H9 (cell line): ENCODE results near the gene GRID1. TPM values are rescaled to one million over a fixed set of nuclear protein-coding genes. Genes with fewer than 3 reads are reported as not detected.

ENCODE experiments used
- DNase-seq: peaks from one replicate; pipeline ENCODE4 v3.0.0-alpha.2; 2017
- H2AFZ ChIP-seq: one replicate; pipeline ENCODE4 v1.6.1; 2013; ENCODE audit warnings: mild to moderate bottlenecking, low read length, control low read depth, moderate library complexity
- H2AK5ac ChIP-seq: 2 replicates; pipeline ENCODE4 v1.6.1; 2013; ENCODE audit warnings: low read length, control low read depth, mixed read lengths; ENCODE audit not compliant: insufficient read length
- H2BK120ac ChIP-seq: one replicate; pipeline ENCODE4 v1.6.1; 2013; ENCODE audit warnings: low read depth, mild to moderate bottlenecking, low read length, control low read depth, inconsistent platforms; ENCODE audit not compliant: poor library complexity, severe bottlenecking
- H2BK12ac ChIP-seq: 2 replicates; pipeline ENCODE4 v1.6.1; 2013; ENCODE audit warnings: low read length, control low read depth, mixed read lengths, low read depth; ENCODE audit not compliant: insufficient read length
- H2BK15ac ChIP-seq: 2 replicates; pipeline ENCODE4 v1.6.1; 2013; ENCODE audit warnings: low read depth, low read length, control low read depth
- H2BK20ac ChIP-seq: one replicate; pipeline ENCODE4 v1.6.1; 2013; ENCODE audit warnings: low read depth, mild to moderate bottlenecking, low read length, control low read depth, inconsistent platforms; ENCODE audit not compliant: poor library complexity, severe bottlenecking
- H2BK5ac ChIP-seq: 2 replicates; pipeline ENCODE4 v1.6.1; 2013; ENCODE audit warnings: low read length, control low read depth, mixed read lengths; ENCODE audit not compliant: insufficient read length
- H3K14ac ChIP-seq: 2 replicates; pipeline ENCODE4 v1.6.1; 2013; ENCODE audit warnings: low read length, control low read depth; ENCODE audit not compliant: insufficient read depth
- H3K18ac ChIP-seq: 2 replicates; pipeline ENCODE4 v1.6.1; 2013; ENCODE audit warnings: low read depth, mild to moderate bottlenecking, mixed read lengths, low read length, control low read depth; ENCODE audit not compliant: insufficient read length
- H3K23ac ChIP-seq: 2 replicates; pipeline ENCODE4 v1.6.1; 2013; ENCODE audit warnings: low read length, control low read depth, mixed read lengths, low read depth; ENCODE audit not compliant: insufficient read length
- H3K23me2 ChIP-seq: 2 replicates; pipeline ENCODE4 v1.6.1; 2013; ENCODE audit warnings: low read depth, mild to moderate bottlenecking, mixed read lengths, low read length, control low read depth; ENCODE audit not compliant: insufficient read length, poor library complexity, severe bottlenecking
- H3K27ac ChIP-seq: 2 replicates; pipeline ENCODE4 v1.5.1; 2013; ENCODE audit warnings: low read length, control low read depth, mixed read lengths, low read depth; ENCODE audit not compliant: insufficient read length
- H3K27me3 ChIP-seq: 2 replicates; pipeline ENCODE4 v1.6.1; 2013; ENCODE audit warnings: low read length, control low read depth, inconsistent platforms; ENCODE audit not compliant: insufficient read depth
- H3K4ac ChIP-seq: 2 replicates; pipeline ENCODE4 v1.6.1; 2013; ENCODE audit warnings: low read depth, mild to moderate bottlenecking, control low read depth, inconsistent platforms, low read length, moderate library complexity
- H3K4me1 ChIP-seq: 2 replicates; pipeline ENCODE4 v1.6.1; 2013; ENCODE audit warnings: low read length, control low read depth, inconsistent platforms; ENCODE audit not compliant: insufficient read depth
- H3K4me2 ChIP-seq: 2 replicates; pipeline ENCODE4 v1.6.1; 2013; ENCODE audit warnings: low read length, control low read depth, mixed read lengths; ENCODE audit not compliant: insufficient read length, insufficient read depth
- H3K56ac ChIP-seq: 2 replicates; pipeline ENCODE4 v1.6.1; 2013; ENCODE audit warnings: low read depth, mild to moderate bottlenecking, mixed read lengths, low read length, control low read depth; ENCODE audit not compliant: insufficient read length
- H3K79me1 ChIP-seq: 2 replicates; pipeline ENCODE4 v1.6.1; 2013; ENCODE audit warnings: low read depth, mild to moderate bottlenecking, moderate library complexity, low read length, control low read depth, inconsistent platforms; ENCODE audit not compliant: insufficient read depth, poor library complexity, severe bottlenecking
- H3K79me2 ChIP-seq: 2 replicates; pipeline ENCODE4 v1.6.1; 2013; ENCODE audit warnings: low read length, control low read depth, inconsistent platforms; ENCODE audit not compliant: insufficient read depth
- H3K9ac ChIP-seq: 2 replicates; pipeline ENCODE4 v1.6.1; 2013; ENCODE audit warnings: low read length, control low read depth, mixed read lengths; ENCODE audit not compliant: insufficient read length; ENCODE audit errors: extremely low read depth
- H3K9me3 ChIP-seq: one replicate; pipeline ENCODE4 v1.6.1; 2013; ENCODE audit warnings: low read depth, low read length, inconsistent platforms; ENCODE audit not compliant: control insufficient read depth
- H3T11ph ChIP-seq: one replicate; pipeline ENCODE4 v1.6.1; 2013; ENCODE audit warnings: mild to moderate bottlenecking, low read length, control low read depth, inconsistent platforms
- H4K20me1 ChIP-seq: one replicate; pipeline ENCODE4 v1.6.1; 2013; ENCODE audit not compliant: control insufficient read depth, insufficient read length, insufficient read depth
- H4K5ac ChIP-seq: 2 replicates; pipeline ENCODE4 v1.6.1; 2013; ENCODE audit warnings: low read depth, mild to moderate bottlenecking, mixed read lengths, low read length, control low read depth; ENCODE audit not compliant: insufficient read length
- H4K8ac ChIP-seq: replicated peaks from 2 replicates; pipeline ENCODE4 v1.6.1; 2013; ENCODE audit warnings: low read length, control low read depth, mixed read lengths, low read depth; ENCODE audit not compliant: insufficient read length
- H4K91ac ChIP-seq: 2 replicates; pipeline ENCODE4 v1.6.1; 2013; ENCODE audit warnings: low read depth, mild to moderate bottlenecking, moderate library complexity, mixed read lengths, low read length, control low read depth; ENCODE audit not compliant: insufficient read length
- H3K27ac Mint-ChIP-seq, 3 experiments: 2 replicates in 2 of 3; 3 replicates in 1 of 3; pipeline ENCODE4 v1.8.0; 2020 to 2021; ENCODE audit warnings: mixed read lengths in 3 of 3, mild to moderate bottlenecking in 1 of 3, moderate library complexity in 1 of 3
- H3K27me3 Mint-ChIP-seq: 2 replicates; pipeline ENCODE4 v1.8.0; 2021; ENCODE audit warnings: low read depth, mild to moderate bottlenecking, moderate library complexity, mixed read lengths
- H3K36me3 Mint-ChIP-seq, 3 experiments: 2 replicates in 2 of 3; 3 replicates in 1 of 3; pipeline ENCODE4 v1.8.0; 2020 to 2021; ENCODE audit warnings: low read depth in 3 of 3, mixed read lengths in 3 of 3; ENCODE audit not compliant: insufficient read depth in 1 of 3
- H3K4me1 Mint-ChIP-seq, 2 experiments: 2 replicates each; pipeline ENCODE4 v1.8.0; 2020; ENCODE audit warnings: mixed read lengths in 2 of 2
- H3K4me3 Mint-ChIP-seq, 2 experiments: 2 replicates in 1 of 2; 3 replicates in 1 of 2; pipeline ENCODE4 v1.8.0; 2020 to 2021; ENCODE audit warnings: mild to moderate bottlenecking in 2 of 2, mixed read lengths in 2 of 2, moderate library complexity in 1 of 2
- H3K9me3 Mint-ChIP-seq, 2 experiments: 2 replicates in 1 of 2; 3 replicates in 1 of 2; pipeline ENCODE4 v1.8.0; 2020; ENCODE audit warnings: mild to moderate bottlenecking in 2 of 2, mixed read lengths in 2 of 2, moderate library complexity in 1 of 2
- CTCF ChIP-seq: fragments of 200-600 bp; sonication (generic); conservative IDR thresholded peaks from 3 replicates; pipeline ENCODE4 v1.8.0; 2021; ENCODE audit warnings: antibody characterized with exemption, mild to moderate bottlenecking
- WGBS: extraction: QIAGEN DNeasy Blood & Tissue Kit; methylation state at CpG from one replicate; pipeline ENCODE4 v1.1.7; 2013; ENCODE audit warnings: missing lambda C conversion rate, low lambda C conversion rate, mixed read lengths; ENCODE audit not compliant: insufficient read length; ENCODE audit errors: extremely low coverage; 5-methylcytosine and 5-hydroxymethylcytosine counted together
- total RNA-seq: library from RNA; stranded (reverse); gene quantifications from 2 replicates; pipeline ENCODE4 v1.2.1, GENCODE V29; 2021

The GRID1 gene
- total RNA-seq, 1 experiment from 2014 or later: 0.35 TPM

GRCh38 chr10:86193841-86194240, 172.8 kb downstream of the GRID1 start:
- no peaks in the 10 kb centered on the region for H3K27me3 ChIP-seq
- no peak overlapping the region for H3T11ph ChIP-seq
- H3K9me3 ChIP-seq: no peaks in the 10 kb centered on the region
- no peak overlapping the region for H3K4me3 Mint-ChIP-seq
- no peaks in the 10 kb centered on the region for H3K23me2 ChIP-seq
- no peak overlapping the region for H3K18ac ChIP-seq
- no peak for DNase-seq
- no peak overlapping the region for H2BK5ac ChIP-seq
- no peak overlapping the region for H4K5ac ChIP-seq
- no peak for TF ChIP-seq CTCF
- no peak overlapping the region for H2BK120ac ChIP-seq
- no peaks in the 10 kb centered on the region for H3K36me3 Mint-ChIP-seq
- H4K20me1 ChIP-seq: no peaks in the 10 kb centered on the region
- H2AFZ ChIP-seq: no peak overlapping the region
- no peak overlapping the region for H3K9ac ChIP-seq
- H3K4ac ChIP-seq: no peak overlapping the region
- WGBS: no CpG with 5 or more reads among the region's 4 CpGs
- H3K79me2 ChIP-seq: no peaks in the 10 kb centered on the region
- H3K79me1 ChIP-seq: no peaks in the 10 kb centered on the region
- H3K9me3 Mint-ChIP-seq: no peaks in the 10 kb centered on the region; a peak in 1 of 5 replicates
- H3K4me2 ChIP-seq: no peak overlapping the region
- peaks cover 6% of the 10 kb centered on the region; the same call in 1 of the 2 replicates for H3K27me3 Mint-ChIP-seq
- no peak overlapping the region for H2BK20ac ChIP-seq
- no peak overlapping the region for H4K91ac ChIP-seq
- H3K56ac ChIP-seq: no peak overlapping the region
- H3K4me1 Mint-ChIP-seq: no peaks in the 10 kb centered on the region
- H2AK5ac ChIP-seq: no peak overlapping the region
- no peak overlapping the region for H4K8ac ChIP-seq
- no peak overlapping the region for H3K23ac ChIP-seq
- no peak overlapping the region for H3K14ac ChIP-seq
- H2BK15ac ChIP-seq: no peak overlapping the region
- H2BK12ac ChIP-seq: no peak overlapping the region
- H3K4me1 ChIP-seq: no peaks in the 10 kb centered on the region
- H3K27ac Mint-ChIP-seq: no peak overlapping the region
- H3K27ac ChIP-seq: no peak overlapping the region
